Aorta (tissue), 4 donors: Measurements from ENCODE around the gene ZBTB3. TPM values are rescaled to one million over a fixed set of nuclear protein-coding genes. Genes with fewer than 3 reads are reported as not detected.

Source experiments
- microRNA-seq, 2 donors: library from miRNA; unstranded; fragments of <30 nt; microRNA quantifications; one replicate each; pipeline ENCODE4 v1.2.0, GENCODE V29; 2020
- polyA plus RNA-seq, 2 donors: library from polyadenylated mRNA; stranded (reverse); fragments of 200-250 nt; gene quantifications; one replicate each; pipeline ENCODE4 v1.2.3, GENCODE V29; 2013
- total RNA-seq, 2 donors: library from RNA; stranded (reverse); fragmentation: NEBNext Ultra II Directional; extraction: Animal tissue kit (Norgen Biotek cat#: 25700); gene quantifications; one replicate each; pipeline ENCODE4 v1.2.1, GENCODE V29; 2021
- donor health status: healthy with polysubstance abuse.
- donor health status: Bipolar disorder and iron deficiency.
- donor health status: DM: no; HTN: no; CAD: no.
- donor health status: DM: yes; HTN: yes; CAD: no.

Gene ZBTB3
- total and polyA plus RNA-seq, 4 donors: 2.9 to 9.8 (median 6.8) TPM

Small RNA genes lying within 50 kb of the gene (microRNA-seq; reads per million reads assigned to microRNA genes)
- gene MIR6514 (0 to 4.2 reads per million in 2 donors), gene MIR6748 (0 to 0.60 reads per million in 2 donors)

Other genes starting within 250 kb of the ZBTB3 start
- gene AHNAK, start 207.4 kb downstream of the ZBTB3 start, total RNA-seq: 1,000 to 10,000 TPM; 1,149 to 1,263 TPM
- 100 to 1,000 TPM; 146 to 237 TPM for gene AHNAK, start 207.4 kb downstream of the ZBTB3 start, polyA plus RNA-seq
- 100 to 1,000 TPM; 787 to 987 TPM for gene EEF1G, start 180.3 kb downstream of the ZBTB3 start, total RNA-seq
- gene EEF1G, start 180.3 kb downstream of the ZBTB3 start, polyA plus RNA-seq: 1,000 to 10,000 TPM; 1,251 to 1,857 TPM
- 10 to 100 TPM; 14.8 to 14.9 TPM for gene TUT1, start 162.6 kb downstream of the ZBTB3 start, total RNA-seq
- 10 to 100 TPM in 1 of 2 donors, 1 to 10 TPM in 1; 1.6 to 10.8 TPM for gene TUT1, start 162.6 kb downstream of the ZBTB3 start, polyA plus RNA-seq
- gene MTA2, start 152.3 kb downstream of the ZBTB3 start, total RNA-seq: 10 to 100 TPM; 80.1 to 87.9 TPM
- 10 to 100 TPM; 13.5 to 40.3 TPM for gene MTA2, start 152.3 kb downstream of the ZBTB3 start, polyA plus RNA-seq
- gene EML3, start 141.4 kb downstream of the ZBTB3 start, total RNA-seq: 100 to 1,000 TPM in 1 of 2 donors, 10 to 100 TPM in 1; 93.7 to 134 TPM
- 100 to 1,000 TPM in 1 of 2 donors, 10 to 100 TPM in 1; 15.7 to 182 TPM for gene EML3, start 141.4 kb downstream of the ZBTB3 start, polyA plus RNA-seq
- gene ROM1, start 140.9 kb downstream of the ZBTB3 start, total RNA-seq: 10 to 100 TPM in 1 of 2 donors, 1 to 10 TPM in 1; 9.0 to 15.6 TPM
- 10 to 100 TPM; 33.2 to 33.9 TPM for gene ROM1, start 140.9 kb downstream of the ZBTB3 start, polyA plus RNA-seq
- gene B3GAT3, start 132.2 kb downstream of the ZBTB3 start, total RNA-seq: 10 to 100 TPM; 26.7 to 39.7 TPM
- gene B3GAT3, start 132.2 kb downstream of the ZBTB3 start, polyA plus RNA-seq: 10 to 100 TPM; 12.6 to 45.2 TPM
- 100 to 1,000 TPM; 196 to 206 TPM for gene GANAB, start 107.5 kb downstream of the ZBTB3 start, total RNA-seq
- gene GANAB, start 107.5 kb downstream of the ZBTB3 start, polyA plus RNA-seq: 100 to 1,000 TPM in 1 of 2 donors, 10 to 100 TPM in 1; 41.2 to 117 TPM
- 10 to 100 TPM; 12.5 to 13.3 TPM for gene INTS5, start 100.9 kb downstream of the ZBTB3 start, total RNA-seq
- gene INTS5, start 100.9 kb downstream of the ZBTB3 start, polyA plus RNA-seq: 1 to 10 TPM; 3.8 to 6.2 TPM
- 10 to 100 TPM; 23.1 to 27.7 TPM for gene C11orf98, start 89.0 kb downstream of the ZBTB3 start, total RNA-seq
- 100 to 1,000 TPM in 1 of 2 donors, 10 to 100 TPM in 1; 79.3 to 121 TPM for gene C11orf98, start 89.0 kb downstream of the ZBTB3 start, polyA plus RNA-seq
- gene CSKMT, start 88.8 kb downstream of the ZBTB3 start, total RNA-seq: 10 to 100 TPM; 11.1 to 11.7 TPM
- 10 to 100 TPM in 1 of 2 donors, 1 to 10 TPM in 1; 8.8 to 16.3 TPM for gene CSKMT, start 88.8 kb downstream of the ZBTB3 start, polyA plus RNA-seq
- gene UQCC3, start 82.5 kb downstream of the ZBTB3 start, total RNA-seq: 1 to 10 TPM; 3.0 to 4.8 TPM
- gene UQCC3, start 82.5 kb downstream of the ZBTB3 start, polyA plus RNA-seq: 10 to 100 TPM in 1 of 2 donors, 1 to 10 TPM in 1; 5.8 to 12.7 TPM
- 1 to 10 TPM; 3.6 to 8.6 TPM for gene LBHD1, start 81.9 kb downstream of the ZBTB3 start, total RNA-seq
- 1 to 10 TPM; 2.3 to 7.6 TPM for gene LBHD1, start 81.9 kb downstream of the ZBTB3 start, polyA plus RNA-seq
- 10 to 100 TPM; 84.1 to 85.4 TPM for gene UBXN1, start 75.1 kb downstream of the ZBTB3 start, total RNA-seq
- gene UBXN1, start 75.1 kb downstream of the ZBTB3 start, polyA plus RNA-seq: 100 to 1,000 TPM; 186 to 224 TPM
- 10 to 100 TPM in 1 of 2 donors, 1 to 10 TPM in 1; 8.5 to 24.5 TPM for gene LRRN4CL, start 64.6 kb downstream of the ZBTB3 start, total RNA-seq
- under 1 TPM in 1 of 2 donors, not detected in 1; 0.10 TPM for gene LRRN4CL, start 64.6 kb downstream of the ZBTB3 start, polyA plus RNA-seq
- 10 to 100 TPM; 22.3 to 31.5 TPM for gene BSCL2, start 46.7 kb downstream of the ZBTB3 start, total RNA-seq
- gene BSCL2, start 46.7 kb downstream of the ZBTB3 start, polyA plus RNA-seq: 10 to 100 TPM; 38.7 to 61.8 TPM
- not detected for gene GNG3, start 46.5 kb downstream of the ZBTB3 start, total RNA-seq
- gene GNG3, start 46.5 kb downstream of the ZBTB3 start, polyA plus RNA-seq: under 1 TPM in 1 of 2 donors, not detected in 1; 0.33 TPM
- 10 to 100 TPM; 46.9 to 47.2 TPM for gene HNRNPUL2, start 26.7 kb downstream of the ZBTB3 start, total RNA-seq
- gene HNRNPUL2, start 26.7 kb downstream of the ZBTB3 start, polyA plus RNA-seq: 10 to 100 TPM; 31.5 to 43.6 TPM
- 10 to 100 TPM; 21.1 to 32.4 TPM for gene TTC9C, start 25.7 kb downstream of the ZBTB3 start, total RNA-seq
- 10 to 100 TPM; 17.3 to 40.7 TPM for gene TTC9C, start 25.7 kb downstream of the ZBTB3 start, polyA plus RNA-seq
- gene POLR2G, start 7.4 kb upstream of the ZBTB3 start, total RNA-seq: 10 to 100 TPM; 40.0 to 50.3 TPM
- gene POLR2G, start 7.4 kb upstream of the ZBTB3 start, polyA plus RNA-seq: 100 to 1,000 TPM in 1 of 2 donors, 10 to 100 TPM in 1; 80.4 to 109 TPM
- 10 to 100 TPM; 13.2 to 21.3 TPM for gene TAF6L, start 17.2 kb upstream of the ZBTB3 start, total RNA-seq
- gene TAF6L, start 17.2 kb upstream of the ZBTB3 start, polyA plus RNA-seq: 10 to 100 TPM; 14.5 to 43.5 TPM
- gene TMEM179B, start 33.2 kb upstream of the ZBTB3 start, total RNA-seq: 10 to 100 TPM; 26.8 to 31.0 TPM
- gene TMEM179B, start 33.2 kb upstream of the ZBTB3 start, polyA plus RNA-seq: 10 to 100 TPM; 29.2 to 55.9 TPM
- 10 to 100 TPM in 1 of 2 donors, 1 to 10 TPM in 1; 6.0 to 12.6 TPM for gene TMEM223, start 37.8 kb upstream of the ZBTB3 start, total RNA-seq
- 10 to 100 TPM; 10.4 to 10.6 TPM for gene TMEM223, start 37.8 kb upstream of the ZBTB3 start, polyA plus RNA-seq
- 10 to 100 TPM; 82.4 to 99.9 TPM for gene NXF1, start 51.3 kb upstream of the ZBTB3 start, total RNA-seq
- 100 to 1,000 TPM in 1 of 2 donors, 10 to 100 TPM in 1; 26.8 to 455 TPM for gene NXF1, start 51.3 kb upstream of the ZBTB3 start, polyA plus RNA-seq
- gene STX5, start 77.9 kb upstream of the ZBTB3 start, total RNA-seq: 10 to 100 TPM; 42.6 to 46.4 TPM
- 10 to 100 TPM; 19.2 to 44.0 TPM for gene STX5, start 77.9 kb upstream of the ZBTB3 start, polyA plus RNA-seq
- gene TEX54, start 78.7 kb upstream of the ZBTB3 start, total RNA-seq: not detected
- 1 to 10 TPM in 1 of 2 donors, not detected in 1; 5.5 TPM for gene TEX54, start 78.7 kb upstream of the ZBTB3 start, polyA plus RNA-seq
- gene WDR74, start 85.4 kb upstream of the ZBTB3 start, total RNA-seq: 10 to 100 TPM; 35.4 to 42.9 TPM
- 10 to 100 TPM; 13.5 to 53.9 TPM for gene WDR74, start 85.4 kb upstream of the ZBTB3 start, polyA plus RNA-seq
- gene SLC3A2, start 126.7 kb upstream of the ZBTB3 start, total RNA-seq: 100 to 1,000 TPM in 1 of 2 donors, 10 to 100 TPM in 1; 98.6 to 107 TPM
- gene SLC3A2, start 126.7 kb upstream of the ZBTB3 start, polyA plus RNA-seq: 10 to 100 TPM; 31.8 to 74.8 TPM
- not detected for gene CHRM1, start 167.2 kb upstream of the ZBTB3 start, total RNA-seq
- not detected for gene CHRM1, start 167.2 kb upstream of the ZBTB3 start, polyA plus RNA-seq
- not detected for gene SLC22A6, start 230.8 kb upstream of the ZBTB3 start, total RNA-seq
- under 1 TPM in 1 of 2 donors, not detected in 1; 0.25 TPM for gene SLC22A6, start 230.8 kb upstream of the ZBTB3 start, polyA plus RNA-seq